Measurements from ENCODE around the gene PRPF31.
A peak's percentile ranks its signal among the peaks of the same experiment; 100 is the strongest.

PRPF31 gene

DNA sequence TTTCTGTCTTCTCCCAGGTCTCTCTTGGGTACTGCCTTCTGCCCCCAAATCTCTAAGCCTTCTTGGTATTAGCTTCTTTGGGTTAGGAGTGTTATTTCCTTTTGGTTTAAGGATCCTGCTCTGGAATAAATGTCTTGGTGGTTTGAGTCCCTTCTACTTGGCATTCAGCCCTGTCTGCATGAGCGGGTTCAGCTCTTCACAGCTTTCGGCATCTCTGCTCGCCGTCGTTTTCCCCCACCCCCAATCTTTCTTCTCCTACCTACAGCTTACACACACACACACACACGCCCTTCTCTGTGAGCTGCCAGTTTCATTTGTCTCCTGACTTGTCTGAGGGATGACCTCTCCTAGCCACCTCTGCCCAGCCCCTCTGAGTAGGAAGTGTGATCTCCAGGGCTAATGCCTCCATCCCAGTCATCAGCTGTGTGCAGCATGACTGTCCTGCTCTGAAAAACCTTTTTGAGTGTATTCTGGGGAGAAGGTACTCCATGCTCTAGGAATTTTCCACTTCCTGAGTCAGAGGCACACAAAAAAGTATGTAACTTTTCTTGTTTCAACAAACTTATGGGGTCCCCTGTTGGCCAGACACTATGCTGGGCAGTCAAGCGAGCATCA lies 26.7 kb downstream of the PRPF31 start:
- no peak for DNase-seq (ENCODE audit: low read depth)

DNA sequence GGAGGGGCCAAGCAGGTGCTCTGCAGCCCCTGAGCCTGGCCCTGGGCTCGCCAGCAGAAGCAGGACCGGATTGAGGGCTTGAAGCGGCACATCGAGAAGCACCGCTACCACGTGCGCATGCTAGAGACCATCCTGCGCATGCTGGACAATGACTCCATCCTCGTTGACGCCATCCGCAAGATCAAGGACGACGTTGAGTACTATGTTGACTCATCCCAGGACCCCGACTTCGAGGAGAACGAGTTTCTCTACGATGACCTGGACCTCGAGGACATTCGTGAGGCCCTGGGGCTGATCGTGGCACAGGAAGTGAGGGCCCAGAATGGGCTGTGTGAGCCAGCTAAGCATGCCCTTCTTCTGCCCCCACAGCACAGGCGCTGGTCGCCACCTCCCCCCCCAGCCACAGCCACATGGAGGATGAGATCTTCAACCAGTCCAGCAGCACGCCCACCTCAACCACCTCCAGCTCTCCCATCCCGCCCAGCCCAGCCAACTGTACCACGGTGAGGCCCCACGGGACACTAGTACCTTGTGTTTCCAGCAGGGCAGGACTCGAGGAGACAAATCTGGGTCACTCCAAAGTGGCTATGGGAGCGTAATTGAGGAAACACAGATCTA lies 30.1 kb downstream of the PRPF31 start:
- no peak for DNase-seq (ENCODE audit: low read depth)

DNA sequence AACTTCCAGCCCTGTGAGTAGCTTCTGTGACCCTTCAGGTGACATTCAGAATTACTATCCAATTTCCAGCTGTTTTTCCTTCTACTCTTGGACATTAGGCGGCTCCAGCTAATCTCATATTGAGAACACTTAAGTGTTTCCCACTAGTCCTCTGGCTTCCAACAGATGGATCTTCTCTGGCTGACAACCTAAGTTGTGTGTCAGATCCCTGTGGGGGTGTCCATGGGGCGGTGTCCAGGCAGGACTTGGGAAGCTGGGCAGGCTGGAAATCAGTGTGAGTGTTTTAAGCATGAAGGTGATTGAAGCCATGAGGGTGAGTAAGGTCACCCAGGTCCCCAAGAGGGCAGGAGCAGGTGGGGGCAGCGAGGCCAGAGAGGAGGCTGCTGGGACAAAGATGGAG lies 32.1 kb downstream of the PRPF31 start:
- DNase-seq (ENCODE audit: low read depth), result no peak

DNA sequence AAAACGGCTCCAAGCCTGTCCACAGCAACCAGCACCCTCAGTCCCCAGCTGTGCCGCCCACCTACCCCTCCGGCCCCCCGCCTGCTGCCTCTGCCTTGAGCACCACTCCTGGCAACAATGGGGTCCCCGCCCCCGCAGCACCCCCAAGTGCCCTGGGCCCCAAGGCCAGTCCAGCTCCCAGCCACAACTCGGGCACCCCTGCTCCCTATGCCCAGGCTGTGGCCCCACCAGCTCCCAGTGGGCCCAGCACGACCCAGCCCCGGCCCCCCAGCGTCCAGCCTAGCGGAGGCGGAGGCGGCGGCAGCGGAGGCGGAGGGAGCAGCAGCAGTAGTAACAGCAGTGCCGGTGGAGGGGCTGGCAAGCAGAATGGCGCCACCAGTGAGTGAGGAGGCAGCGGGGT lies 32.6 kb downstream of the PRPF31 start:
- no peak for DNase-seq (ENCODE audit: low read depth)

DNA sequence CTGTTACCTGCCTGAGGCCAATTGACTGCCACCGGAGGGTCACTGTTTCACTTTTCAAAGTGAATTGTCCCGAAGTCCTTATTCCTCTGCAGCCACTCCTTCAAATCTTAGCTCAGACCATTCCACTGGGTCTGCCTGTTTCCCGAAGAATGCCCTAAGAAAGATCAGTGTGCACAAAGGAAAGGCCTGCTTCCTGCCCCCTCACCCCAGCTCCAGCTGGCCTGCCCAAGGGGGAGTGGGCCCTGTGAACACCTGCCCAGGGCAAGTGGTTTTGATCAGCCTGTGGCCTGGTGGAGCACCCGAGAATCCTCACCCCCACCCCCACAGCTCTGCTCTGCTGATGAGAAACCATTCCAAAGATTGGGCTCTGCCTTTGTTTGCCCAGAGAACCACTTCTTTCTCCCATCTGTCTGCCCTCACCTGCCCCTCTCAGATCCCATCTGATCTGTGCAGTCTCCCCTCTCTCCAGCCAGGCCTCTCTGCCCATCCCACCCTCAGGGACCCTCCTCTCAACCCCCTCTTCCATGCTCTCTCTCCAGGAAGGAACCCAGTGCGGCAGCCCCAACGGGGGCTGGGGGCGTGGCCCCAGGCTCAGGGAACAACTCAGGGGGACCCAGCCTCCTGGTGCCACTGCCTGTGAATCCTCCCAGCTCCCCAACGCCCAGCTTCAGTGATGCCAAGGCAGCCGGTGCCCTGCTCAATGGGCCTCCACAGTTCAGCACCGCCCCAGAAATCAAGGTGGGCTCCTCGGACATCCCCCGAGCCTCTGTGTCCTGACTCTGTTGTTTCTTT lies 33.7 kb downstream of the PRPF31 start:
- no peak for DNase-seq (ENCODE audit: low read depth)

DNA sequence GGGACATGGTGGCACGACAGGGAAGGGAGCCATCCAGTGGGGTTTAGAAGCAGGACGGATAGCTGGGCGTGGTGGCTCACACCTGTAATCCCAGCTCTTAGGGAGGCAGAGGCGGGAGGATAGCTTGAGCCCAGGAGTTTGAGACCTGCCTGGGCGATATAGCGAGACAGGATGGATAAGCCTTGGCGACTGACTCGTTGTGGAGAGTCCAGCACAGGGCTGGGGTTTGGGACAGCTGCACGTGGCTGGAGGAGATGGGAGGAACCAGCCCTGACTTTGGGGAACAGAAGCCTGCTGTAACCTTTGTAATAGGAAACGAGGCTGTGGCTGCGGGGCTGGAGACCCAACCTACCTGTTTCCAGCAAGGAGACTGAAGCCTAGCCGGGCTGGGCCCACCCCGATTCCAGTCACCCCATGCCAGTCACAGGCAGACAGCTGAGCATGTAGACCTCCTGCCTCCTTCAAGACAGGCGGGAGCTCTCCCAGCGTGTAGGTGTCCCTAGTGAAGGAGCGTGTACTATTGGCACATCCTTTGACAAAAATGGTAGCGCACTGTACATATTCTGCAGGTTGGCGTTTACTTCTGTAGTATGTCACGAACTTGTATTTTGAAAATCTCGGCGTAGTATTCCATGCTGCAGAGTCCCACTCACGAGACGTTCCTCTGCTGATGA lies 35.9 kb downstream of the PRPF31 start:
- no peak for DNase-seq (ENCODE audit: low read depth)

DNA sequence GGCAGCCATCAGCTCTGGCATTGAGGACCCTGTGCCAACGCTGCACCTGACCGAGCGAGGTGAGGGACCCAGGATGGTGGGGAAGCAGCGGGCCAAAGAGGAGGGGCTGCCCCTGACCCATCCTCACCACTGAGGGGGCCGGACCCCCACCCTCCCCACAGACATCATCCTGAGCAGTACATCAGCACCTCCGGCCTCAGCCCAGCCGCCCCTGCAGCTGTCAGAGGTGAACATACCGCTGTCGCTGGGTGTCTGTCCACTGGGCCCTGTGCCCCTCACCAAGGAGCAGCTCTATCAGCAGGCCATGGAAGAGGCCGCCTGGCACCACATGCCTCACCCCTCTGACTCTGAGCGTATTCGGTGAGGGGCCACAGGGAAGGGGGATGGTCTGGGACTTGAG lies 36.7 kb downstream of the PRPF31 start:
- DNase-seq (ENCODE audit: low read depth), result no peak

DNA sequence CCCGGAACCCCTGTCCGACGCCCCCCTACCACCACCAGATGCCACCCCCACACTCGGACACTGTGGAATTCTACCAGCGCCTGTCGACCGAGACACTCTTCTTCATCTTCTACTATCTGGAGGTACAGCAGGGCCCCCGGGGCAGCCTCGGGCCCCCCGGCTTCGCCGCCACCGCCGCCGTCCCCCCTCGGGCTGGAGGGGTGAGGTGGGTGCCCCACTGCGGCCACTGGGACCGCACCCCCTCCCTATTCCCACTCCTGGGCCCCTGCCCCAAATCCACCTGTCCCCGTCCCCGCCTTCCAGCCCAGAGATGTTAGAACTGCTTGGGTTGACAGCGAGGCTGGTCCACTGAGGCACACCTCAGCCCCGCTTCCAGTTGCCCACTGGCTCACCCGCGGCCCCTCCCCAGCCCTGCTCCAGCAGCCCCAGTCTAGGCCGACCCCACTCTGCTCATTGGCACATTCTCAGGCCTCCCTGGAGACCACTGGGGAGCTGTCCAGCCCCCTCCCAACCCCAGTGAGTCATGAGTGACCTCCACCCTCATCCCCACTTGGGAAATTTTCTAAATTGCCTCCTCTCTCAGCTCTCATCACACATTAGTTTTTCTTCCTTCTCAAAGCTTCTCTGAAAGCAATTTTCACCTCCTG lies 37.4 kb downstream of the PRPF31 start:
- no peak for DNase-seq (ENCODE audit: low read depth)

DNA sequence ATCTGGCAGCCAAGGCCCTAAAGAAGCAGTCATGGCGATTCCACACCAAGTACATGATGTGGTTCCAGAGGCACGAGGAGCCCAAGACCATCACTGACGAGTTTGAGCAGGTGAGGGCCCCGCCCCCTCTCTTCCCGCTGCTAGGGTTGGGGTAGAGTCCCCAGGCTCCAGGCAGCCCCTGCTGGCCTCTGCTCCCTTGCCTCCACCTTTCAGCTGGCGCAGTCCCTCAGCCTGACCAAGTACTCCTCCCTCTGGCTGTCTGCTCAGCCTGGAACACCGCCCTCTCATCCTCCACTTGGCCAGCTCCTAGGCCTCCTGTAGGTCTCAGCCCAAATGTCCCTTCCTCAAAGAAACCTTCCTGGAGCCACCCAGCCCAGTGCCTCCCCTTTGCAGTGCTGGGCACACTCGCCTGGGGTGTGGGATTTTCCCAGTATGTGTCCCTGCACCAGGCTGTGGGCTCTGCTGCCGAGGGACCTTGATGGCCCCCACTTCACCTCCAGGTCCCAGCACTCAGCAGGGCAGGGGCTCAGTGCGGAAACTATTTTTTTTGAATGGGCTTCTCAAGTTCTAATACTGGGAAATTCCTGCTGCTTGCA lies 38.3 kb downstream of the PRPF31 start:
- DNase-seq (ENCODE audit: low read depth), result no peak

DNA sequence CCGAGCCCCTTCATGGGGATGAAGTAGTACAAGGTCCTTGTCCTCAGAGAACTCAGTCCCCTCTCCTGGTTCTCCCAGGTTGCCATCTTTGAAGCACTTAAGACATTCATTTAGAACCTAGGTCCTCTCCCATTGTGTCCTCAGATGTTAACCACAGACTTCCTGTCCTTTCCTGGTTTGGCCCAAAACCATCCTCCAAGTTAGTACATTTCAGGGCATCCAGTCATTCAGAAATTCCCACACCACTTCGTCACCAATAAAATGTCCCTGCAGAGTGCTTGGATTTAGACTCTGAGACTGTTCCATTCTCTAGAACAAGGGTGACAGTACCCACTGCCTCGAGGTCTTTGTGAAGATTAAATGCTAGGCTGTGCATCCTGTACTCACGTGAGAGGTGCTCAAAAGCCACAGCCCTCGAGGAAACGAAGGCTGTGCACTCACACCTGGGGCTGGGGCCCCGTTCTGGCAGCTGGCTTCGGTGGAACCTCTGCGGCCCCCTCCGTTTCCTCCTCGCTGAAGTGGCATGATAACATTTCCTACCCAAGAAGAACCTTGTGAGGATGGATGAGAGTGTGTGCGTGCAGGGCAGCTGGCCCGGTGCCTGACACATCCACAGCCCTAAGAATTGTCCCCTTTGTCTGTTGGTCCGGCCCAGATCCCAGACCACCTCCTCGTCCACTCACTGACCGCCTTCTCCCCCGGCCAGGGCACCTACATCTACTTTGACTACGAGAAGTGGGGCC lies 39.2 kb downstream of the PRPF31 start:
- no peak for DNase-seq (ENCODE audit: low read depth)

DNA sequence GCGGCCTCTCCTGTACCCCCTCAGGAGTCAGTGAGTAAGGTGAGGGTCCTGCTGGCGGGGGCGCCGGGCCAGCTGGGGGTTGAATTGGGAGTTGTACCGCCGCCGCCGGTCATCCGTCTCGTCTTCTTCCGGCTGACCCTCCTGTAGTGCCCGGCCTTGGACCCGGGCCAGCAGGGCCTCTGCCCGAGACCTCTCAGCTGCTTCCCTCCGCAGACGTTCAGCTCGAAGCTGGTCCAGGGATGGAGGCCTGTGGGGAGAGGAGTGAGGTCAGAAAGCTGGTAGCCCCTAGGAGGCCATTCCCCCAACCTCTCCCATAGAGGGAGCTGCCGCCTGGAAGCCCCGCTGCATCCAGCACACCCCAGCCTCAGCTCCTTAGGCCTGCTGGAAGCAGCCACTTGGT lies 40.1 kb downstream of the PRPF31 start:
- DNase-seq (ENCODE audit: low read depth), result no peak

DNA sequence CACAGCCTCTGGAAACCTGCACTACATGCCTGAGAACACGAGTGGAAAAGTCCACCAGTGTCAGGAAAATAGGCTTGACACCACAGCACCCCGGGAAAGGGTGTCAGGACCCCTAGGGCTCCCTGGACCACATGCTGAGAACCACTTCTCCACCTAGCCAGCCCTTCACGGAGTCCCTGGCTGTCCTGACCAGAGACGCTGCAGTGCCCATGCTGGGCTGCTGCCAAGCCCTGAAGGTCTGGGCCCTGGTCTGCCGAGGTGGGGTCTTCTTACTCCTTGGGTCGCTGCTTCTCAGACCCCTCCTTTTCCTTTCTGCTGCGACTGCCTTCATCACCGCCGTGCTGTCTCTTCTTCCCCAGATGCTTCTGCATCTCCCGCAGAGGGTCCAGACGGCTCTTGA lies 40.9 kb downstream of the PRPF31 start:
- DNase-seq (ENCODE audit: low read depth), result no peak

DNA sequence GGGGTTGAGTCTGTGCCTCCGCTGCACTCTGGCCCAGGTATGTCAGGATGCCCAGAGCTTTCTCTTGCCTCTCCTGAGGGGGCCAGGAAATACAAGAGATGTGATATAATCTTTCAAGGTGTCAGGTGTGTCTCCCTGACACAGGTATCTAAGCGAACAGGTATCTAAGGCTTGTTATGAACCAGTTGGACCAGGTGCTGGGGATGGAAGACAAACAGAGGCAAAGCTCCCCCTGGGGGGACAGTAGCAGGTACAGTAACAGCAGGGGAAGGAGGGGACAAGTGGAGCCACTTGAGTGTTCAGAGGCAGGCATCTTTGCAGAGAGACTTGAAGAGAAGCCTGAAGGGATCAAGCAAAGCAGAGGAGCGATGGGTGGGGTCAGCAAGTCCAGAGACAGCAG lies 41.4 kb downstream of the PRPF31 start:
- no peak for DNase-seq (ENCODE audit: low read depth)

DNA sequence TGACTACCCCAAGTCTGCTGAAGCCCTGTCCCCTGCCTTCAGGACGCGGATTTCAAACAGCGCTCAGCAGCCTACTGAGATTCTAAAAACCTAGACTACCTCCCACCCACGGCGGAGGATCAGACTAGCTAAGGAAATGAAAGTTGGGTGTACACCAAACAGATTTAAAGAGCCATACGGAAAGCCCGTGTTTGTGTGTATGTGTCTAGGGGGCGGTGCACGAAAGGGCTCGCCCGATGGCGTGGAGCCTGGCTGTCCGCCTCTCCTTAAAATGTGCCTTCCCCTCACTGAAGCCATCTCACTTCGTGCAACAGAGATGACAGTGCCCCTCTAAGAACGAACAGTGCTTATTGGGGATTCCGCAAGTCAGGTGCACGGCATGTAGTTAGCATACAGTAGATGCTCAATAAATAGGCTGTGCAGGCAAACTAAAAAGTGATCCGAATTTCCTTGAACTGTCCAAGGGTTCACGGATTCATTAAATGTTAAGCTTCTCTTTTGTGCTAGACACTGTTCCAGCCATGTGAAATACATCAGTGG lies 43.3 kb downstream of the PRPF31 start:
- DNase-seq (ENCODE audit: low read depth), result no peak

DNA sequence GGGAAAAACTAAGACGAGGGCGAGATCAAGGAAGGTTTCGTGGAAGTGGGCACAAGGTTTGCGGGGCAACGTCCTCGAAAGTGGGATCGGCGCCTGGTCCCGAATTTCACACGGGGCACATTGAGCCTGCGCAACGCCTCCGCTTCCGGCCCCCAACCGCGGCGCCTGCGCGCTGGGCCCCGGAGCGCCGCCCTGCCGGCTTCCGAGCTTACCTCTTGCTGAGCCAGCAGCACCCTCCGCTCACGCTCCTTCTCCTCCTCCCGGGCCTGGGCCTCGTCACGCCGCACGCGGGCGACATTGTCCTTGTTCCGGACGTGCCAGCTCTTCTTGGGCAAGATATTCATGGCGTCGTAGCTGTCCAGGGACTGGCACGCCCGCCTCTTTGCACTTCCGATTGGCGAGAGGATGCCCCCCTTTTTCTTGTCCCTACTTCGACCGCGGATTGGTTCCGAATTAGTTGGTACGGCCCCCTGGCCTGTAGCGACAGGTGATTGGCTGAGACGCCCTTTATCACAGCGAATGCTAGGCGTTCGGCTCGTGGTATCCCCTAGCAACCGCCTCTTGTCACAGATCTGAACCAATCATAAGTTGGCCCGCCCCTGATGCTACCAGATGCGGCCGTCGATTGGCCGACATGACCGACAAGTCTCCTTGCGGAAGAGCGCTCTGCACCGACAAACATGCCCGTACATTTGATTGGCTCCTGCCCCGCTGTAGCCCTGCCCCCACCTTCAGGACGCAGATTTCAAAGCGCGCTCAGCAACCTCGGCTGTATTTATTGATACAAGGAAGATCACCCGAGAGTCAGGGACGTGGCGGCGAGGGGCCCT lies 44.0 kb downstream of the PRPF31 start, which contains the start of gene LENG1:
Gene LENG1 (minus strand): TSS at position 370 of the 830 bp plus-strand sequence. CDS start 26 bp downstream, at position 344.
- DNase-seq (ENCODE audit: low read depth), result peak; percentile 100

DNA sequence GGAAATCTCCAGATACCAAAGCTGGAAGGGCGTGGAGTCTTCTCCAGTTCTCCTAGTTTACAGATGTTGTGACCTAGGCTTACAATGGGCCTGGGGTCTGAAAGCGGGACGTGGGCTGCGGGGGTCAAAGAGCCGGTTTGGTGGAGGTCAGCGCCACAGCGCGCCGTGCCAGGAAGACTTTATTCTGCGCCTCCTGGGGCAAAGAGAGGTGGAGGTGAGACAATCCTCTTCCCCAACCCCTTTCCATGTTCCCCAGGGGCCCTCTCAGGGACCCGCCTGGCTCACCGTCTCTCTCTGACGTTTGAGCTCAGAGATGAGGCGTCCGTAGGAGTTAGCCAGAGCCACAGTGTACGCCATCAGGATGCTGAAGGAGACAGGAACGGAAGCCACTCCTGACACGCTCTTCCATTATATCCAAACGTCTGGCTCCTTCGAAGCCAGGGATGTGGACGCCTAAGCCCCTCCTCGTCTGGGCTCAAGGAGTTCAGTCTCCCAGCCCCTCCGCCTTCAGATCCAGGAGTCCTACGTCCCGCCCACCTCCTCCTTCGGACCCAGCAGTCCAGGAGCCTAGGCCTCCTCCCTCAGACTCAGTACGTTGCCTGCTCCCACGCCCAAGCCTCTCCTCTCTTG lies 44.7 kb downstream of the PRPF31 start:
- DNase-seq (ENCODE audit: low read depth), result no peak

DNA sequence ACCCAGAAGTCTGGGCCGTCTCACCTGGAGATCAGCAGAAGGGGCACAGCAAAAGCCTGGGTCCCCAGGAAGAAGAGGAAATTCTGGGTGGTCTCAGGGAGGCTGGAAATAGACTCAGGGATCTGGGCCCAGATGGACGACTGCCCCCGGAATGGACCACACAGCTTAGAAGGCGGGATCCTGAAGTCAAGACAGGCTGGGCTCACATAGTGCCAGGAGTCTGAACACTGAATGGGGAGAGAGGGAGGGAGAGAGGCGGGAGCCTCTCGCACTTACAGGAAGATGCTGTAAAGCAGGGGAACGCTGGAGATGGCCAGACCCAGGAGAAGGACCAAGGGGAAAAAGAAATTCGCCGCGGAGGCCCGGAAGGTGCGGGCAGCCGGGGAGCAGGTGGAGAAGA lies 45.3 kb downstream of the PRPF31 start:
- DNase-seq (ENCODE audit: low read depth), result no peak

DNA sequence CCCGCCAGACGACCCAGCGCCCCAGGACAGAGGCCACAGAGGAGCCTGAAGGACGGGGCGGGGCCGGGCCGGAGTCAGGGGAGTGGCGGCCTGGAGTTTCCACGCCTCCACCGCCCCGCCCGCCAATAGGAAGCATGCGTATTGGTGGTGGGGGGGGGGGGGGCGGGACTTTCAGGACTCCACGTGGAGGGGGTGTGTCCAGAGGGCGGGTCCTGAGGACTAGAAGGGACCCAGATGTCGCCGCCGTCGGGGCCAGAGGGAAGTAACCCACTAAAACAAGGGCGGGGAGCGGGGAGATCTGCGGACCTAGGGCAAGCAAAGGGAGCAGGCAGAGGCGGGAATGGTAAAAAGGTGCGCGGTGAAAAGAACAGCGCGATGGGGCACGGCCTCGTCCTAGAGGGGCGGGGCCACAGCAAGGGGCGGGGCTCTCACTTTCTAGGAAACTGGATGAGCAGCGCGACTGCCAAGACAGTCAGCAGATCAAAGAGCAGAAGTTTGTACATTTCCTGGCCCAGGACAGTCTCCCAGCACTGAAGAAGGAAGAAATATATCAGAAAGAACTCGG lies 46.8 kb downstream of the PRPF31 start:
- no peak for DNase-seq (ENCODE audit: low read depth)

DNA sequence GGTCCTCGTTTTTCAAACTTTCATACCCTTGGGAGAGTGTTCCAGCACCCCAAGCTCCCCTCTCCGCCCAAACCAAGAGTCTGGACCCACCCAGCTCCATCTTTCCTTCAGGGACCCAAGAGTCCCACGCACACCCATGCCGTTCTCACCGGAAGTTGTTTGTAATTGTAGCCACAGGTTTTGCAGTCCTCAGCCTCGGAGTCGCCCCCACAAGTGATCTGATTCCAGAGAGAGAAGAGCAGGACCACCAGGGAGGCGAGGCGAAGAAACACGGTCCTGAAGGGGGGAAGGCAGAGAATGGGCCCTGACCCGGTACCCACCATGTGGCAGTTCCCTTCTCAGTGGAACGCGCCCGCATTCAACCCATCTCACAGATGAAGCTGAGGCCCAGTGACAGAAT lies 47.3 kb downstream of the PRPF31 start:
- DNase-seq (ENCODE audit: low read depth), result no peak

All from non-pigmented ciliary epithelial cell (primary cell).